Stimulated activated CD8-positive, alpha-beta memory T cell treated with anti-CD3 and anti-CD28 coated beads, Interleukin-7, amount 100 ng/mL, for 48 hours (primary cell): Measurements from ENCODE around the gene PMAIP1.
"Not testable (repeated sequence)": the region's sequence is repeated elsewhere in the genome, so short reads cannot be mapped to it uniquely, and the experiment has no call there.

Experiments
- DNase-seq, 2 donors: peaks; one replicate each; pipeline ENCODE4 v3.0.0-alpha.2; 2020; ENCODE audit warnings: low read depth in 1 of 2; ENCODE audit errors: extremely low read depth in 1 of 2

PMAIP1 gene

DNA sequence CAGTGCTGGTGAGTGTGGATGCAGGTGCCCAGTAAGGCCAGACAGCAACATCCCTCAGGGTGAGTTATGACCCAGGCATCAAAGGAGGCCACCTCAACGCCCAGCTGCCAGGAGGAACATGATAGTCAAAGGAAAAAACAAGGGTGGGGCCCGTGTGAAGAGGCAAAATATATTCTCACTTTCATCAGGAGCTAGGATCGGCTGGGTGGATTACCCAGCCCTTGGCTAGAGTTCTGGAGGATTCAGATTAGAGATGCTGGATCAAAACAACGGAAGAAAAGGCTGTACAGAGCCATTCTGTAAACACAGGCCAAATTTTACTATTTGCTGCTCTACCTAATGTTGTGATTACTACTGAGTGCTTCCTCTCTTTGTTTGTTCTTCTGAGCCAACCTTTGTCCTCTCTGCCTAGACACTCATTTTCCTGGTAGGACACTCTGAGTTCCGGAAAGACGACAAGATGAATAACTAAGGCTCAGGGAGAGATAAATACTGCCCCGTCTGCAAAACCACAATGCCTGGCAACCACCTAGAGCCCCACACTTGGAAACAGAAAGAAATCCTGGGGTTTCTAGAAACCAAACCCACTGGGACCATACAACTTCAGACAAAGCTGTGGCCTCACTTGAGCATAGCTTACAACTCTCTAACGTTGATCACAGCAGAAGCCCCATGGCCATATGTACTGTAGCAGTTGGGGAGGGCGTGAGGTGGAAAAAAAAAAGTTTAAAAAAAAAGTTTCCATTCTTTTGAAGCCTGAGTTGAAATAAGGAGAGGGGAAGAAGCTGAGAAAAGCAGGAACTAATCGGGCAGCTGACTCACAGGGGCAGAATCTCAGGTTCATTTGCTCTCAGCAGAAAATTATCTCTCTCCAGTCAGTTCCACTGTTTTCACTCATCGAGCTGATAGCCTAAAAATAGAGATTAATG, 17.8 kb upstream of the PMAIP1 start:
- DNase-seq: peak in 1 of 2 donors; percentile 9

DNA sequence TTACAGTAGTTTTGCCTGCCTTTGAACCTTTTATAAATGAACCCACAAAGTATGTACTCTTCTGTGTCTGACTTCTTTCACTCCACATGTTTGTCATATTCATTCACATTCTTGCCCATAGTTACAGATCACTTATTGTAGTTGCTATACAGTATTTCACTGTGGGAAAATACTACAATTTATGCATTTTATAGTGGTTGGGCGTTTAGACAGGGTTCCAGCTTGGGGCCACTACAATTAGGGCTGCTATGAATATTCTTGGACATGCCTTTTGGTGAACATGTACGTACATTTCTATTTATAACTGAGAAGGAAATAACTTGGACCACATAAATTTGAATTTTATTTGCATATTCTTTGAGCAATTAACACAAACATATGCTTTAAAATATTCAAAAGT, 15.4 kb upstream of the PMAIP1 start:
- no peak for DNase-seq

GRCh38 chr18:59885579-59886163, 14.1 kb upstream of the PMAIP1 start:
- DNase-seq: no peak

DNA sequence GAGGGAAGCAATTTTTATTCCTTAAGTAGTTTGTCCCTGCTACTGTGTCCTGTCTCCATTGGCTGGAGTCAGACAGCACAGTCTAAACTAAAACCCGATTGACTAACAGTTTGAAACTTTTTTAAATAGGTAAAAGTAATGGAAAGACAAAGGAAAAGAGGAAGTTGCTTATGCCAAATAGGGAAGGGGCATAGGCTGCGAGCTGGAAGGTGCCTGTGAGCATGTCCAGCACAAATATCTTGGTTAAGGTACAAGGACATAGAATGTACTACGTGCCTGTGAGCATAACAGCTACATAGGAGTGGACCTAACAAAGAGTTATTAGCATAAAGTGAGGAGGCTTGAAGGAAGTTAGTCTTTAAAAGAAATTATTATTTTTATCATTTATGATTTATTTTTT, 13.4 kb upstream of the PMAIP1 start:
- not testable (repeated sequence) for DNase-seq

DNA sequence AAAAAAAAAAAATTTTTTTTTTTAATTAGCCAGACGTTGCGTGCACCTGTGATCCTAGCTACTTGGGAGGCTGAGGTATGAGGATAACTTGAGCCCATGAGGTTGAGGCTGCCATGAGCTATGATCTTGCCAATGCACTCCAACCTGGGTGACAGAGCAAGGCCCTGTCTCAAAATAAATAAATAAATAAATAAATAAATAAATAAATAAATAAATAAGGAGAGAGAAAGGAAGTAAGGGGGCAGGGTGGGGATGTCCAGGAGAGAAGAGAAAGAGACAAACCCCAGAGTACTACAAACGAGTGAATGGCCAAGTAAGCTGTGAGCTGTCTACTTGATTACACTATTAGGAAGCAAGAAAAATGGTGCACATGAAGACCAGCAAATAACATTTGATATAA, 7.7 kb upstream of the PMAIP1 start:
- DNase-seq: no peak

GRCh38 chr18:59893971-59894370, 5.8 kb upstream of the PMAIP1 start:
- no peak for DNase-seq

- DNase-seq: no peak
Measured at GRCh38 chr18:59897321-59897954, 2.4 kb upstream of the PMAIP1 start.

GRCh38 chr18:59898093-59898492, 1.7 kb upstream of the PMAIP1 start:
- DNase-seq: no peak

DNA sequence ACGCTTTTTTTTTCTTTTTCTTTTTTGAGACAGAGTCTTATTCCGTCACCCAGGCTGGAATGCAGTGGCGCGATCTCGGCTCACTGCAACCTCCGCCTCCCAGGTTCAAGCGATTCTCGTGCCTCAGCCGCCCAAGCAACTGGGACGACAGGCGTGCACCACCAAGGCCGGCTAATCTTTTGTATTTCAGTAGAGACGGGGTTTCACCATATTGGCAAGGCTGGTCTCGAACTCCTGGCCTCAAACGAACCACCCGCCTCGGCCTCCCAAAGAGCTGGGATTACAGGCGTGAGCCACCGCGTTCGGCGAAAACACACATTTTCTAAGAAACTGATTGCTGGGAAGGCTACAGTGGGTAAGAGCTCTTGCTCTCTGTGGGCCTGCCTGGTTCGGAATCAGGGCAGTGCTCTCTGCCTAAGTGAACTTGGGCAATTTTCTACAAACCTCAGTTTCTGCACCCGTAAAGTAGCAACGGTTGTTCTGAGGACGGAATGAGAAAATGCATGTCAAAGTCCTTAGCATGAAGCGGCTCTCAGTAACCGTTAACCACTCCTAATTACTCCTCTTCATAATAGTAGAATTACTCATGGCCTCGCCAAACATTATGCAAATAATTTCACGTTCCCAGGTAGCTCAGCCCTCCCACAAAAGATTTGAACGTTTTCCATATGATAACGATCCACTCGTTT, 1.0 kb upstream of the PMAIP1 start:
- DNase-seq: no peak

DNA sequence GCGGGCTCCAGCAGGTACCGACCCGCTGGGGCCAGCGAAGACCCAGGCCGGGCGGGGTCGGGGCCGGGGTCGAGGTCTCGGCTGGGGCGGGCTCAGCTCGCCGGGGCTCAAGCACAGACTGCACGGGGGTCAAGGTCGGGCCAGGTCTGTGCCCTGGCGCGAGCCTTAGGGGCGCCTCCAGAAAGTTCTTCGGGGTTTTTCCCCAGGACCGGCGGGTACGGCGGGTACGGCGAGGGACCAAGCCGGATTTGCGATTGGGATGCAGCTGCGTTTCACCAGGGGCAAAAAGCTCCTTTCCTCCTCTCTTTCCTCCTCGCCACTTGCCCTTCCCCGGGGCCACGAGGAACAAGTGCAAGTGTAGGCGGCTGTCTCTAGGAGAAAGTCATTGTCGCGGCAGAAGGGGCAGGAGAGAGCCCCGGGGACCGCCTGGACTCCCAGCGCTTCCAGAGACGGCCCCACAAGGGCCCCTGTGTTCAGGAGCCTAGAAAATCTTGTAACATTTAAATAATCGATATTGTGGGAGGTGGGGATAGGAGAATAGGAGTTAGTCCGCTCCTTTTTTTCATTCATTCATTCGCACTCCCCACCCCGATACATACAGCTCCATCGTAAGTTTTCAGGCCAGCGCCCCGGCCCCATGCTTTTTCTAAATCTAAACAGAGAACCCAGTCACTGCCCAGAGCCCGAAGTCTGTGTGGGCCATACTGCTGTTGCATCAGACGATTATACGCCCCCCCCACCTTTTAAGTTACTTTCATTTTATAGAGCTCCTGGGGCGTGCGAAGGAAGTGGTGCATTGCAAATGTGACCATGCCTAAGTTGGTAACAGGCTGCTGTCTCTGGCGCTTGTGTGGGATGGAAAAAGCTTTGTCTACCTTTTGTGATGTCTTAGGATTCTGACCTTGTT, 679 bp downstream of the PMAIP1 start:
- no peak for DNase-seq

DNA sequence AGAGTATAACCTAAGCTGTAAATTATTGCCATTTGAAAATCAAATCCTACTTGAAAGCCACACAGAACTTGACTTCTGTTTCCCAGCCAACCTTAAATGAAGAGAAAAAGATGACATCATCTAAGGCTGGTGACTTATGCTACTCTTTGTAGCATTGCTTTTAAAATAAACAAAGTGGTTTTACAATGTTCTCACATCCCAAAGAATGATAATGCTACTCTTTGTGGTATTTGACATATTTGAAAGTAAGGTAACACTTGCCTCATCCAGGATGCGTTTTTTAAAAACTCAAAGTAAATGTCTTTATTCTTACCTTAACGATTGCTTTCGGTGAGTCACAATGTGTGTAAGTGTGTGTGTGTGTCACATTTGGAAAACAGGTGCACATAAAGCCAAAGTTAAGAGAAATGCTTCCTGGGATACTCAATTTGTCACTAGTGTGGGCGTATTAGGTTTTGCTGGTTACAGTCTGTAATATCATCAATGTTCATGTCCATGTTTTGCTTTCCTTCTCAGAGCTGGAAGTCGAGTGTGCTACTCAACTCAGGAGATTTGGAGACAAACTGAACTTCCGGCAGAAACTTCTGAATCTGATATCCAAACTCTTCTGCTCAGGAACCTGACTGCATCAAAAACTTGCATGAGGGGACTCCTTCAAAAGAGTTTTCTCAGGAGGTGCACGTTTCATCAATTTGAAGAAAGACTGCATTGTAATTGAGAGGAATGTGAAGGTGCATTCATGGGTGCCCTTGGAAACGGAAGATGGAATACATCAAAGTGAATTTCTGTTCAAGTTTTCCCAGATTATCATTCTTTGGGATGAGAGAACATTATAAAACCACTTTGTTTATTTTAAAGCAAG, 2.6 kb downstream of the PMAIP1 start:
- DNase-seq: no peak

GRCh38 chr18:59902993-59903610, 3.3 kb downstream of the PMAIP1 start:
- no peak for DNase-seq

DNA sequence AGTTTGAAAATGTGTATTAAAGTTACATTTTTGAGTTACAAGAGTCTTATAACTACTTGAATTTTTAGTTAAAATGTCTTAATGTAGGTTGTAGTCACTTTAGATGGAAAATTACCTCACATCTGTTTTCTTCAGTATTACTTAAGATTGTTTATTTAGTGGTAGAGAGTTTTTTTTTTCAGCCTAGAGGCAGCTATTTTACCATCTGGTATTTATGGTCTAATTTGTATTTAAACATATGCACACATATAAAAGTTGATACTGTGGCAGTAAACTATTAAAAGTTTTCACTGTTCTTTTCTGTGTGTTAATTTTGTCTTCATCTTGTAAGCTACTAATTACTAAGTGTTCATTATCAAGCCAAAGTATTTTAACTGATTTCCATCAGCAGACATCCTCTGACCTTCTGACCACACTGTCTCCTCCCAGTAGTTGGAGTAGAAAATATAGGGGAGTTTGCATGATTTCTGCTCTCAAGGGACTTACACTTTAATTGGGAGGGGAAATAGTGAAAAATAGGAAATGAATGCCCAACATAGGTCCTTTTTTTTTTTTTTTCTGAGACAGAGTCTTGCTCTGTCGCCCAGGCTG, 4.3 kb downstream of the PMAIP1 start:
- DNase-seq: no peak

DNA sequence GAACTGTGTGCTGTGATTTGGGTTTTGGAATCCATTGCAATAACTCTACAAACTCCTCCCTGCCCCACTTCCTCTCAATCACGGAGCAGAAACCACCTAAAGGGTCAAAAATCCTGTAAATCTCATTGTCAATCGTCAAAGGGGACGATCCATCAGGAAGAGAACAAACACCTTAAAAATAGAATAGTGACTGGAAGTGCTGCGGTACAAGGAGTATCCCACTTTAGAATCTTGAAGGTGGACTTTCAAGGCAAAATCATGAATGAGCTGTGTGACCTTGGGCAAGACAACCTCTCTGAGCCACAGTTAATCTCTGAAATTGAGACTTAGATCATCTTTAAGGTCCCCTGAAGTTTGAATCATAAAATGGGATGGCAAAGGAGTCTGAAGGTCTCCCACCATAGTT, 5.9 kb downstream of the PMAIP1 start:
- no peak for DNase-seq

- no peak for DNase-seq
Measured at GRCh38 chr18:59906203-59906602, 6.4 kb downstream of the PMAIP1 start.

DNA sequence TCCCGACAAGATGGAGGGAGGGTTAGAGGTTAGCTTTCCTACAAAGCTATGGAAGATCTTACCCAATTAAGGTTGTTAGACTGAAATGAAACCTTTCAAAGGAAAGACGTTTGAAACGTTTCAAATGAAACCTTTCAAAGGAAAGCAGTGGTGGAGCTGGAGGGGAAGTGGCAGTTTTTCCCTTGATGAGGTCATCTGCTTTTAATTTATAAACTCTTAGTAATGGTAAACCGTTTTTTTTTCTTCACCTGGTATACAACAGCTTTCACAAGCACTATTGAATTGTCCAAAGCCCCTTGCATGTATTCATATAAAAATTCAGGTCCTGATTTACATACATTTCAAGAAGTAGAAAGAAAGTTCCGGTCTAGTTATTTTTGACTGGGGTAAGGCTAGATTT, 7.4 kb downstream of the PMAIP1 start:
- DNase-seq: no peak

DNA sequence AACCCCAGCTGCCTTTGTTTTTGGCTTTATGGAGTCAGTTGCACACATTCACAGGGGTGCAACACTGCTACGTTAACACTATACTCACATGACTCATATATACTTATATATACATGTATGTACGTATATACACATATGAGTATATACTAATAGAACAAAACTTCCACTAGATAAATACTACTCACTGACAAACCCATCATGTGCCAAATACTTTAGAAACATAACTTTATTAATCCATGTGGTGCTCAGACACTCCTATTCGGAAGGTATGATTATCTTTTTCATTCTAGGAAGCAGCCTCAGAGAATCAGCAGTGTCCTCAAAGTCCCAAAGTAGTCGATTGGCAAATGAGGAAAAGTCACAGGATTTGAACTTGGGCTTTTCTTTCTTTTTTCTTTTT, 7.9 kb downstream of the PMAIP1 start:
- DNase-seq: no peak

DNA sequence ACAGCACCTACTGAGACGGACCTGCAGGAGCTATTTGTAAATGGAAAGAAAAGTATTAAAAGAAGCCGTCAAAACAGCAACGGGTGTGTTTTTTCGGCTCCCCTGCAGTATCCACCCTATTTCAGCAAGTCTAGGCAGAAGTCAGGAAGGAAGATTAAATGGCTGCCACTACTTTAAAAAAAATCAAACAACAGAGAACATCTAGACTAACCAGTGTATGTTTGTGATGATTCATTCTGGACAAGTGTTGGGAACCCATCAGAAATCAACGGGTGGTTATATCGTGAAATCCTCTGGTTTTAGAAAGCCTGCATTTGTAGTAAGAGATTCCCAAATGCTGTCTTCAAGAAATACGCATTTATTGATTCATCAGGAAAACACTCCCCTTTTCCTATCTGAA, 9.0 kb downstream of the PMAIP1 start:
- no peak for DNase-seq
